ENCODE data around the gene CST5. TPM values are rescaled to one million over a fixed set of nuclear protein-coding genes. Genes with fewer than 3 reads are reported as not detected.

CST5 gene
- total and polyA plus RNA-seq, 10 of the 15 experiments (the other 5 are each of a cell fraction or from before 2014, with no cell fraction given): not detected

DNA sequence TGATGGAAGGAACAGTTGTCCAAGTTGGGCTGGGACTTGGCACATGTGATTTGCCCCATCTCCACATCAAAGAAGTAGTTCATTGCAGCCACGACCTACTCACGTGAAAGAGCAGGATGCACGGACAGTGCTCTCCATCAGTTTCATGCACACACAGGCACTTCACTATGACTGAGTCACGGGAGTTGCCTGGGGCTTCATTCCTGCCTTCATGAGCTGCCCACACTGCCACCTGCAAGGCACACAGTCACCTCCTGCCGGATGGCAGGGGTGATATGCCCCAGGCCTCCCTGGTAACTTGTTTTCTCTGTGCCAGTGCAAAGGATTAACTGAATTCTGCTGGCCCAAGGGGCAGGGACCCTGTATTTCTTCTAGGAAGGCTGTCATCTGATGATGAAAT lies 22.8 kb downstream of the CST5 start:
- no peak for FAIRE-seq
- H3K4me2 ChIP-seq (ENCODE audit: control insufficient read depth, insufficient read depth): no peak overlapping the region
- ChIA-PET SMC1A (ENCODE audit: uncharacterized antibody, unreplicated experiment) (no interaction called here), POLR2A (no interaction called here), CTCF (no interaction called here), RAD21 (ENCODE audit: unreplicated experiment) (no interaction called here)
- no peaks in the 10 kb centered on the region for H3K4me1 ChIP-seq (ENCODE audit: control insufficient read depth, insufficient read depth, low read length)
- H4K20me1 ChIP-seq (ENCODE audit: control insufficient read depth, insufficient read depth): no peaks in the 10 kb centered on the region
- no peak overlapping the region for H3K27ac ChIP-seq (ENCODE audit: control insufficient read depth, insufficient read depth)
- no peak overlapping the region for H2AFZ ChIP-seq (ENCODE audit: control insufficient read depth, low read depth, low read length)
- no peaks in the 10 kb centered on the region for H3K9me3 ChIP-seq (replicated peaks; ENCODE audit: control insufficient read depth, insufficient read depth, low read length)
- no peaks in the 10 kb centered on the region for H3K36me3 ChIP-seq (ENCODE audit: control insufficient read depth in 2 of 2, insufficient read depth in 2 of 2, low read length in 1 of 2)
- intact Hi-C loops (cut with micrococcal nuclease; ENCODE audit: unreplicated experiment) (no loop called here), in situ Hi-C loops (cut with MboI) (no loop called here)
- BruUV-seq (replicated peaks): no TSS peak
- no peak for ATAC-seq
- 13% methylated on average over 5 of the region's 5 CpGs for WGBS (ENCODE audit: insufficient coverage, insufficient replicate concordance, low lambda C conversion rate, missing lambda C conversion rate)
- no peaks in the 10 kb centered on the region for H3K79me2 ChIP-seq (ENCODE audit: control insufficient read depth, insufficient read depth, low read length)
- no peak overlapping the region for H3K9ac ChIP-seq (ENCODE audit: control insufficient read depth, insufficient read depth, low read length)
- H3K4me3 ChIP-seq: no peak overlapping the region
- no peak for DNase-seq (ENCODE audit: low read depth, low spot score)
- no peaks in the 10 kb centered on the region for H3K27me3 ChIP-seq (replicated peaks in 1 of 2; ENCODE audit: control insufficient read depth in 2 of 2, insufficient read depth in 2 of 2, low read length in 1 of 2)
- TF ChIP-seq SMAD5 (IDR thresholded peaks at IDR 0.05; ENCODE audit: low read depth): no peak
- TF ChIP-seq NFYA (IDR thresholded peaks at IDR 0.05; ENCODE audit: borderline replicate concordance, low read depth, low read length): no peak
- TF ChIP-seq, protein P1, sequence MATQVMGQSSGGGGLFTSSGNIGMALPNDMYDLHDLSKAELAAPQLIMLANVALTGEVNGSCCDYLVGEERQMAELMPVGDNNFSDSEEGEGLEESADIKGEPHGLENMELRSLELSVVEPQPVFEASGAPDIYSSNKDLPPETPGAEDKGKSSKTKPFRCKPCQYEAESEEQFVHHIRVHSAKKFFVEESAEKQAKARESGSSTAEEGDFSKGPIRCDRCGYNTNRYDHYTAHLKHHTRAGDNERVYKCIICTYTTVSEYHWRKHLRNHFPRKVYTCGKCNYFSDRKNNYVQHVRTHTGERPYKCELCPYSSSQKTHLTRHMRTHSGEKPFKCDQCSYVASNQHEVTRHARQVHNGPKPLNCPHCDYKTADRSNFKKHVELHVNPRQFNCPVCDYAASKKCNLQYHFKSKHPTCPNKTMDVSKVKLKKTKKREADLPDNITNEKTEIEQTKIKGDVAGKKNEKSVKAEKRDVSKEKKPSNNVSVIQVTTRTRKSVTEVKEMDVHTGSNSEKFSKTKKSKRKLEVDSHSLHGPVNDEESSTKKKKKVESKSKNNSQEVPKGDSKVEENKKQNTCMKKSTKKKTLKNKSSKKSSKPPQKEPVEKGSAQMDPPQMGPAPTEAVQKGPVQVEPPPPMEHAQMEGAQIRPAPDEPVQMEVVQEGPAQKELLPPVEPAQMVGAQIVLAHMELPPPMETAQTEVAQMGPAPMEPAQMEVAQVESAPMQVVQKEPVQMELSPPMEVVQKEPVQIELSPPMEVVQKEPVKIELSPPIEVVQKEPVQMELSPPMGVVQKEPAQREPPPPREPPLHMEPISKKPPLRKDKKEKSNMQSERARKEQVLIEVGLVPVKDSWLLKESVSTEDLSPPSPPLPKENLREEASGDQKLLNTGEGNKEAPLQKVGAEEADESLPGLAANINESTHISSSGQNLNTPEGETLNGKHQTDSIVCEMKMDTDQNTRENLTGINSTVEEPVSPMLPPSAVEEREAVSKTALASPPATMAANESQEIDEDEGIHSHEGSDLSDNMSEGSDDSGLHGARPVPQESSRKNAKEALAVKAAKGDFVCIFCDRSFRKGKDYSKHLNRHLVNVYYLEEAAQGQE (IDR thresholded peaks at IDR 0.05; ENCODE audit: low read depth, low read length): no peak
- no peak for TF ChIP-seq NR2F1 (conservative IDR thresholded peaks at IDR 0.05)
- no peak for TF ChIP-seq ZNF687 (IDR thresholded peaks at IDR 0.05)
- no peak for TF ChIP-seq USF2 (IDR thresholded peaks at IDR 0.05; ENCODE audit: borderline replicate concordance, low read depth, low read length)
- TF ChIP-seq SMARCA5 (IDR thresholded peaks at IDR 0.05): no peak
- no peak for TF ChIP-seq SPI1 (IDR thresholded peaks at IDR 0.05; ENCODE audit: borderline replicate concordance, insufficient read depth, low read depth, low read length)
- no peak for TF ChIP-seq CBX3 (IDR thresholded peaks at IDR 0.05; ENCODE audit: borderline replicate concordance, low read depth)
- no peak for TF ChIP-seq TCF3 (IDR thresholded peaks at IDR 0.05; ENCODE audit: borderline replicate concordance, insufficient read depth, low read depth, low read length)
- no peak for TF ChIP-seq CEBPB (IDR thresholded peaks at IDR 0.05; ENCODE audit: borderline replicate concordance in 1 of 2, low read depth in 2 of 2, low read length in 2 of 2)
- no peak for TF ChIP-seq RELB (IDR thresholded peaks at IDR 0.05; ENCODE audit: low read depth)
